ENCODE results near the gene DDX5.

DNA sequence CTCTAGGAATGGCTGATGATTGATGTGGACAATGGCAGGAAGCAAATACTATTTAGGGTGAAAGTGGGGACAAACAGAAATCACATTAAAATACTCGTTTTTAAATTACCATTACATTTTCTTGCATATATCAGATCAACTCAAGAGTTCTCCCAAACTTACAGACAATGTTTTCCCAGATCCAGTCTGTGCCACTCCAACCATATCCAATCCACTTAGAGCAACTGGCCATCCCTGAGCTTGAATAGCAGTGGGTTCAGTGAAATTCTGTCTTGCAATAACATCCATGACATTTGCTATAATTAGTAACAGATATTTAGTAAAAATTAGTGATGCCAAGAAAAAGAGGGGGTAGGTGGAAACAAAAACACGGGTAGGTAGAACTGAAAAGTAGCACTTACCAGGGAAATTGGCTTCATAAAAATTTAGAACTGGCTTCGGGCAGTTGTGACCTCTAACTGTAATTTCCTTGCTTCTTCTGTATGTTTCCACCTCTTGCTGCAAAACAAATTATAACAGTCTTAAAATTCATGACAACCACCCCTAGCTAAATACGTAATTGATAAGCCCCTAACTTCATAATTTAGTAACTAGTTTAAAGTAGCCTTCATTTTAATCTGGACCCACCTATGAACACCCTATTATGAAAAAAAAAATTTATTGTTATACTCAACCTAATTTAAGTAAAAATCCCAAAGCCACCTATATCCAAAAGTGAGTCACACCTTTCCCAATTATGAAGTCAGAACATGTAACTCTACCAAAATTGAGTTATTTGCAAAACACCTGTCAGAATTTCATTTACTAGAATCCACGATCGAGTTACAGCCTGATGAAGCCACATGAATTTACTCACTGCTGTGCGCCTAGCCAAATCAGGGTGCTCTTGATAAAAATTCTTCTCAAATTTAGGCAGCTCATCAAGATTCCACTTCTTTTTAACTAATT, 2.0 kb downstream of the DDX5 start:
- TF ChIP-seq, protein P1, sequence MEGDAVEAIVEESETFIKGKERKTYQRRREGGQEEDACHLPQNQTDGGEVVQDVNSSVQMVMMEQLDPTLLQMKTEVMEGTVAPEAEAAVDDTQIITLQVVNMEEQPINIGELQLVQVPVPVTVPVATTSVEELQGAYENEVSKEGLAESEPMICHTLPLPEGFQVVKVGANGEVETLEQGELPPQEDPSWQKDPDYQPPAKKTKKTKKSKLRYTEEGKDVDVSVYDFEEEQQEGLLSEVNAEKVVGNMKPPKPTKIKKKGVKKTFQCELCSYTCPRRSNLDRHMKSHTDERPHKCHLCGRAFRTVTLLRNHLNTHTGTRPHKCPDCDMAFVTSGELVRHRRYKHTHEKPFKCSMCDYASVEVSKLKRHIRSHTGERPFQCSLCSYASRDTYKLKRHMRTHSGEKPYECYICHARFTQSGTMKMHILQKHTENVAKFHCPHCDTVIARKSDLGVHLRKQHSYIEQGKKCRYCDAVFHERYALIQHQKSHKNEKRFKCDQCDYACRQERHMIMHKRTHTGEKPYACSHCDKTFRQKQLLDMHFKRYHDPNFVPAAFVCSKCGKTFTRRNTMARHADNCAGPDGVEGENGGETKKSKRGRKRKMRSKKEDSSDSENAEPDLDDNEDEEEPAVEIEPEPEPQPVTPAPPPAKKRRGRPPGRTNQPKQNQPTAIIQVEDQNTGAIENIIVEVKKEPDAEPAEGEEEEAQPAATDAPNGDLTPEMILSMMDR (IDR thresholded peaks at IDR 0.05; ENCODE audit: low read length) = no peak
- no peak for TF ChIP-seq EZH2 (IDR thresholded peaks at IDR 0.05; ENCODE audit: borderline replicate concordance, low read length)
